Activated CD4-positive, alpha-beta memory T cell treated with anti-CD3 and anti-CD28 coated beads for 36 hours (primary cell): ENCODE results near the gene LYZL6. TPM values are rescaled to one million over a fixed set of nuclear protein-coding genes. Genes with fewer than 3 reads are reported as not detected.
"Not testable (repeated sequence)": the region's sequence is repeated elsewhere in the genome, so short reads cannot be mapped to it uniquely, and the experiment has no call there.

Source experiments
- CTCF ChIA-PET: fragments of 350-600 bp; sonication (Branson Sonifier 250); formaldehyde crosslinking; loops from one replicate; lab custom pipeline; 2021; ENCODE audit warnings: antibody characterized with exemption, inconsistent platforms; lab: Charles Lee
- POLR2A ChIA-PET: fragments of 350-600 bp; sonication (Branson Sonifier 250); formaldehyde crosslinking; loops from one replicate; lab custom pipeline; 2021; ENCODE audit warnings: antibody characterized with exemption; lab: Charles Lee
- DNase-seq: peaks from one replicate; pipeline ENCODE4 v3.0.0-alpha.2; 2020
- H3K27ac Mint-ChIP-seq: one replicate; pipeline ENCODE4 v1.8.0; 2021; ENCODE audit warnings: mixed read lengths
- H3K27me3 Mint-ChIP-seq: one replicate; pipeline ENCODE4 v1.8.0; 2021; ENCODE audit warnings: mixed read lengths
- H3K36me3 Mint-ChIP-seq: one replicate; pipeline ENCODE4 v1.8.0; 2021; ENCODE audit warnings: mixed read lengths
- H3K4me1 Mint-ChIP-seq: one replicate; pipeline ENCODE4 v1.8.0; 2021; ENCODE audit warnings: low read depth, mixed read lengths
- H3K4me3 Mint-ChIP-seq: one replicate; pipeline ENCODE4 v1.8.0; 2021; ENCODE audit warnings: mild to moderate bottlenecking, mixed read lengths
- H3K9me3 Mint-ChIP-seq: one replicate; pipeline ENCODE4 v1.8.0; 2021; ENCODE audit warnings: mixed read lengths
- intact Hi-C: fragments of 100-400 bp; cut with micrococcal nuclease; formaldehyde crosslinking; loops from one replicate; pipeline ENCODE4 v1.15.1; 2023
- total RNA-seq, 2 experiments: library from RNA; stranded (reverse); gene quantifications; one replicate each; pipeline ENCODE4 v1.2.3, GENCODE V29; 2021

Gene LYZL6
- total RNA-seq, 2 experiments from 2014 or later: not detected

DNA sequence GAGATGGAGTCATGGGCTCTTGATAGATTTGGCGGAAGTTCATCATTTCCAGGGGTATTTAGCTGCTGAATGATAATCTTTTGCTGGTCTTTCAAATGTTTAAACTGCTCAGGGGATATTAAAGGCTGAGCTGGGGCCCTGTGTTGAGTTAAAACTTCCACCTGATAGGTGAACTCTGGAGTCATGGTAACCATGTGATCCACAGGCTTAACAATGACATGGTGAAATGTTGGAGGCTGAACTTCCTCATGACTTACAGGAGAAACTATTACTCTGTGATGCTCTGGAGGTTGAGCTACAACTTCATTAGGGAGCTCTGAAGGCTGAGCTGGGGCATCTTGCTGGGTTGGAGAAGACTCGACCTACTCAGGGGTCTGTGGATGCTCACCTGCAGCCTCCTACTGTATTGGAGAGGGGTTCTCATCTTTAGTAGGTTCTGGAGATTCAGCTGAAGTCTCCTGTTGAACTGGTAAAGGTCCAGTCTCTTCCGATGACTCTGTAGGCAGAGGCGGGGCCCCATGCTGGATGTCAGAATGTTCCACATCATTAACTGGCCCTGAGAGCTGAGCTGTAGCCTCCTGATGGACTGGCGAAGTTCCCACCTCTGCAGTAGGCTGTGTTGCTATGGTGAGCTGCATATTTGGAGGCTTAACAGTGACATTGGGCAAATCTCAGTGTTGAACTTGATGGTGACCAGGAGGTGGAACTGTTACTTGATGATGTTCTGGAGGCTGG is 37.2 kb downstream of the LYZL6 start:
- Mint-ChIP-seq H3K27ac (no peak overlapping the region), H3K27me3 (no peaks in the 10 kb centered on the region), H3K4me3 (no peak overlapping the region), H3K9me3 (no peaks in the 10 kb centered on the region), H3K4me1 (peaks cover 6% of the 10 kb centered on the region), H3K36me3 (no peaks in the 10 kb centered on the region)
- intact Hi-C loops: no loop called here
- CTCF ChIA-PET: interaction anchor here (0.9 to 1.0 kb wide), 2 partner anchors 34 to 57 kb away, joined by 3 to 4 read pairs; no protein-coding TSS in a partner anchor
- POLR2A ChIA-PET: interaction anchor here (0.6 kb wide), 1 partner anchor 278 kb away, joined by 3 read pairs; no protein-coding TSS in a partner anchor
- DNase-seq: no peak

DNA sequence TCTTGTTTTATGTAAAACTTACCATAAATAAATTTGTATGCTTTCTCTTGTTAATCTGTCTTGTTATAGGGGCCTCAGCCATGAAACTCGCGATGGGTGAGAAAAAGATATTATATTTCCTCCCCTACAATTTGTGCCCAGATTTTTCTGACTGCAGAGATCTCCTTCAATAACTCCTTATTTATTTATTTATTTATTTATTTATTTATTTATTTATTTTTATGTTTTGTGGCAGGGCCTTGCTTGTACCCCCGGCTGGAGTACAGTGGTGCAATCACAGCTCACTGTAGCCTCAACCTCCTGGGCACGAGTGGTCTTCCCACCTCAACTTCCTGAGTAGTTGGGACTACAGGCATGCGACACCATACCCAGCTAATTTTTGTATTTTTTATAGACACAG is 40.1 kb downstream of the LYZL6 start:
- POLR2A ChIA-PET: no interaction called here

GRCh38 chr17:35901631-35902175 is 41.8 kb downstream of the LYZL6 start:
- intact Hi-C loops: no loop called here
- no peaks in the 10 kb centered on the region for H3K36me3 Mint-ChIP-seq
- no peaks in the 10 kb centered on the region for H3K9me3 Mint-ChIP-seq
- no peaks in the 10 kb centered on the region for H3K27me3 Mint-ChIP-seq
- no peak overlapping the region for H3K27ac Mint-ChIP-seq
- no peak overlapping the region for H3K4me3 Mint-ChIP-seq
- no peak for DNase-seq
- ChIA-PET POLR2A (interaction anchor here (1.4 kb wide), 1 partner anchor 9 kb away, joined by 3 read pairs; no protein-coding TSS in a partner anchor), CTCF (interaction anchor here (0.6 to 1.7 kb wide), 2 partner anchors 111 to 137 kb away, joined by 3 read pairs; no protein-coding TSS in a partner anchor)
- peaks cover 27% of the 10 kb centered on the region for H3K4me1 Mint-ChIP-seq

More for the DNA sequence above, 40.1 kb downstream of the LYZL6 start:
- Mint-ChIP-seq H3K4me3 (no peak overlapping the region), H3K27ac (no peak overlapping the region), H3K9me3 (no peaks in the 10 kb centered on the region), H3K27me3 (no peaks in the 10 kb centered on the region), H3K36me3 (no peaks in the 10 kb centered on the region), H3K4me1 (peaks cover 20% of the 10 kb centered on the region)
- CTCF ChIA-PET: no interaction called here
- intact Hi-C loops: no loop called here
- no peak for DNase-seq

DNA sequence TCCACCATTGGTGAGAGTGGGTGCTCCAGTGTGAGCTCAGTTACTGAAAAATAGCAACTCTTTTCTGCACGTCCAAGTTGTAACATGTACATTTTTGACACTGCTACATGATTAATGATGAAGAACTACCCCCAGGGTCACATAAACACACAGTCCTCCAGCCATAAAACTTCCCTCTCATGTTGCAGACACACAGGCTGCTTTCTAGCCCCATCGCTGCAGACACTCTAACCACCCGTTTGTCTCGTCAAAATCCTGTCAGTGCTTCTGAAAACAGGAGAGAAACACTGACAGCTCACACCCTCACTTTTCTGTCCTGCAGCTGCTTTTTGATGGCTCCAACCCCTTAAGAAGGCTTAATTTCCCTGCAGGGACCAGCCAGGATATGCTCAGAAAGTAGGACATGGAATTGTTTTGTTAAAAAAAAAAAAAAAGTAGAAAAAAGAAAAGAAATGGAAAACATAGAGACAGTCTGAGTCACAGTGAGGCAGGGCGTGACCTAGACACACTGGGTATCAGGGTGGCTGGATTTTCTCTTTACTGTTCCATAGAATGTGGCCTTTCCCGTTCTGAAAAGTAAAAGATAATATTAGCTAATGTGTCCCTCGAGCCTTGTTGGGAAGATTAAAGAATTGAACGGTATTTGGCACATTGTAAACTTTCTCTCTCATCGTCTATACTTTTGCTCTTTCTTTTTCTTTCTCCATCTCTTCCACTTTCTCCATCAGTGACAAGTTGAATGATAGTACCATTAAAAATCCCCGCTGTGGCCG is 42.6 kb downstream of the LYZL6 start:
- intact Hi-C loops: no loop called here
- no peaks in the 10 kb centered on the region for H3K9me3 Mint-ChIP-seq
- ChIA-PET CTCF (interaction anchor here (0.7 to 2.2 kb wide), 6 partner anchors 21 to 577 kb away, joined by 3 to 5 read pairs (median 4); partner anchors contain the start of gene CCL5), POLR2A (interaction anchor here (1.4 kb wide), 1 partner anchor 10 kb away, joined by 3 read pairs; no protein-coding TSS in a partner anchor)
- peak overlapping the region; percentile 26 for H3K27ac Mint-ChIP-seq
- H3K36me3 Mint-ChIP-seq: no peaks in the 10 kb centered on the region
- DNase-seq: no peak
- H3K4me3 Mint-ChIP-seq: peak overlapping the region; percentile 20
- peaks cover 31% of the 10 kb centered on the region for H3K4me1 Mint-ChIP-seq
- no peaks in the 10 kb centered on the region for H3K27me3 Mint-ChIP-seq

- Mint-ChIP-seq H3K36me3 (no peaks in the 10 kb centered on the region), H3K27me3 (no peaks in the 10 kb centered on the region), H3K4me3 (peak overlapping the region; percentile 30), H3K27ac (peak overlapping the region; percentile 58), H3K4me1 (peaks cover 36% of the 10 kb centered on the region), H3K9me3 (no peaks in the 10 kb centered on the region)
- DNase-seq: no peak
- ChIA-PET CTCF (interaction anchor here (0.7 to 2.2 kb wide), 6 partner anchors 20 to 578 kb away, joined by 3 to 5 read pairs (median 4); partner anchors contain the start of gene CCL5), POLR2A (no interaction called here)
- intact Hi-C loops: no loop called here
Measured at GRCh38 chr17:35900280-35900679, 43.2 kb downstream of the LYZL6 start.

DNA sequence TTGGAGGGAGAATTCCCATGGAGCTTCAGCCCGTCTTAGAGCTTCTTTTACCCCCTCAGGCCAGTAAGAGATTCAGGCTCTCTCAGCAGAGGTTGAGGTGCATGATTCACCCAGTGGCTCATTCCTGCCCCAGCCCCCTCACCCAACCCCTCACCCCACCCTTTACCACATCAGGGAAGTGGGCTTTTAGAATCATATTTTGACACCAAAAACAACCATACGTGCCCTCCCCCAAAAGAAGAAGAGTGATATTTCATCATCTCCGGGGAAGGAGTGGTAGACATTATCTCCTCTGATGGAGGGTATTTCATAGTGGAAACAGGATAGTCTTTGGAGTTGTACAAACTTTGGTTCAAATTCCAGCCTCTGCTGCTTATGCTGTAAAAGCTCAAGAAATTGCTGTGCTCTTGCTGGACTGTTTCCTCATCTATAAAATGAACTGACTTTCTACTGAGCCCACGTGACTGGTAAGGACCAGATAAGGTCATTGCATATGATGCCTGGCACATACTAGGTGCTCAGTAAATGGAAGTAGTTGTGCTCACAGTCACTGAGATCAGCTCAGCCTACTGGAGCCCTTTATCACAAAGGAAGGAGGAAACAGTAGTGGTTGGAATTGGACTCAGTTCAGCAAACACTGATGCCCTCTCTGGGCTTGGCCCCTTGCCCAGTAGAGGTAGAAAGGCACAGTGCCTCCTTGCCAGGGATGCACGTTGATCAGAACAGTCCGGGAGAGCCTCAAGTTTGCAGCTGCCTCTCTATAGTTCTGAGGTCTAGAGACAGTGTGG is 45.0 kb downstream of the LYZL6 start:
- intact Hi-C loops: loop anchor here (2.0 to 5.0 kb wide), 2 partner anchors 32 to 174 kb away; partner anchors contain the start of gene RDM1
- Mint-ChIP-seq H3K4me3 (peak overlapping the region; percentile 46), H3K36me3 (no peaks in the 10 kb centered on the region), H3K9me3 (no peaks in the 10 kb centered on the region), H3K4me1 (peaks cover 39% of the 10 kb centered on the region), H3K27ac (peak overlapping the region; percentile 78), H3K27me3 (no peaks in the 10 kb centered on the region)
- ChIA-PET POLR2A (interaction anchor here (0.5 to 1.5 kb wide), 3 partner anchors 9 to 218 kb away, joined by 3 to 7 read pairs (median 4); partner anchors contain the start of gene CCL5), CTCF (interaction anchor here (0.6 to 2.2 kb wide), 5 partner anchors 10 to 174 kb away, joined by 3 to 5 read pairs (median 3); no protein-coding TSS in a partner anchor)
- DNase-seq: peak; percentile 77

- peaks cover 44% of the 10 kb centered on the region for H3K4me1 Mint-ChIP-seq
- H3K27me3 Mint-ChIP-seq, H3K4me3 Mint-ChIP-seq, DNase-seq, H3K9me3 Mint-ChIP-seq, H3K36me3 Mint-ChIP-seq: not testable (repeated sequence)
- ChIA-PET POLR2A (interaction anchor here (0.9 to 1.5 kb wide), 2 partner anchors 8 to 18 kb away, joined by 4 to 7 read pairs; partner anchors contain the start of gene CCL5), CTCF (interaction anchor here (0.6 to 2.7 kb wide), 4 partner anchors 10 to 175 kb away, joined by 3 to 17 read pairs (median 3); partner anchors contain the start of gene CCL5)
- intact Hi-C loops: loop anchor here (2.0 to 5.0 kb wide), 2 partner anchors 33 to 175 kb away; partner anchors contain the start of gene RDM1
- peak overlapping the region; percentile 78 for H3K27ac Mint-ChIP-seq
Measured at GRCh38 chr17:35897772-35898171, 45.7 kb downstream of the LYZL6 start.

DNA sequence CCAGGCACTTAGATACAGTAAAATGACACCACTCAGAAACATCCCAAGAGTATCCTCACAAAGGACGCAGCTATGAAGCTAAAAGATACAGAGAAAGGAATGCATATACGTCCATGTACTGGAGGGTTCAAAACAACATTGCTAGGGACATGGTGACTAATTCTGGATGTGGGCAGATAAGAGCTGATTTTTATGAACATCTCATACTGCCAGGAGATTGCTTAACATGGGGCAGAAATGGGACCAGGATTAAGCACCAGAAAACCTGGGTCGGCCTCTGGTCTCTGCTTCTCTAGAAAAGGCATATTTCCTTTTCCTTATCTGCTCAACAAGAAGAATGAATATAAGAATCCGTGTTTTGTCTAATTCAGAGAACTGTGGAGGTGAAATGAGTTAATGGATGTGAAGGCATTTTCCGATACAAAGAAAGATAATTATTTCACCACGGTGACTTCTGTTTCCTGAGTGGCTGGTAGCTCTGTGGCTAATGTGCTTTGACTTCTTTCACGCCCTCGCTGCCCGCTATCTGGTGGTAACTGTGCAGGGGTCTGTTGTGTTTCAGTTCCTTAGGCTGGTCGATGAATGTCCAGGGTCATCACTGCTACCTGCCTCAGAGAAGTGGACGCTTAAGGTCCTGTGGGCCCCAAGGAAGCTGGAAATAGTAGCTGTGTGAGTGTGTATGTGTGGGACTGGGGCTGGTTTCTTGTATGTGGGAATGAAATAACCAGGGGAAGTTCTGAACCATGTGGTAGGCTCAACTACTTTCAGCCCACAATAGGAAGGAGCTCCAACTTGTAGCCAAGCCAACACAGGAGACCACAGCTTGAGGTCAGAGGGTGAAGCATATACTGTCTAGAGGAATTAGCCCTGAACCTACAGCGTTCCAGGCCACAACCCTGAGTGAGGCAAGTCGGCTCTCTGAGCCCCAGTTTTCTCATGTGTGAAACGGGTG is 47.6 kb downstream of the LYZL6 start:
- Mint-ChIP-seq H3K4me3 (peak overlapping the region; percentile 38), H3K4me1 (peaks cover 58% of the 10 kb centered on the region), H3K27ac (peak overlapping the region; percentile 92), H3K36me3 (no peaks in the 10 kb centered on the region), H3K9me3 (no peaks in the 10 kb centered on the region), H3K27me3 (no peaks in the 10 kb centered on the region)
- intact Hi-C loops: loop anchor here (1.0 to 5.0 kb wide), 2 partner anchors 16 to 176 kb away; partner anchors contain the start of gene CCL5
- ChIA-PET CTCF (interaction anchor here (0.7 to 2.7 kb wide), 7 partner anchors 16 to 253 kb away, joined by 3 to 17 read pairs (median 3); partner anchors contain the start of gene CCL5), POLR2A (interaction anchor here (1.0 to 2.1 kb wide), 7 partner anchors 12 to 196 kb away, joined by 3 to 23 read pairs (median 4); partner anchors contain the start of genes CCL3, CCL5 and TAF15)
- DNase-seq: peak; percentile 65

- Mint-ChIP-seq H3K27me3 (no peaks in the 10 kb centered on the region), H3K9me3 (no peaks in the 10 kb centered on the region), H3K27ac (no peak overlapping the region), H3K36me3 (no peaks in the 10 kb centered on the region), H3K4me3 (no peak overlapping the region), H3K4me1 (peaks cover 62% of the 10 kb centered on the region)
- POLR2A ChIA-PET: no interaction called here
- intact Hi-C loops: no loop called here
- CTCF ChIA-PET: no interaction called here
- DNase-seq: no peak
Measured at GRCh38 chr17:35894206-35894605, 49.3 kb downstream of the LYZL6 start.

DNA sequence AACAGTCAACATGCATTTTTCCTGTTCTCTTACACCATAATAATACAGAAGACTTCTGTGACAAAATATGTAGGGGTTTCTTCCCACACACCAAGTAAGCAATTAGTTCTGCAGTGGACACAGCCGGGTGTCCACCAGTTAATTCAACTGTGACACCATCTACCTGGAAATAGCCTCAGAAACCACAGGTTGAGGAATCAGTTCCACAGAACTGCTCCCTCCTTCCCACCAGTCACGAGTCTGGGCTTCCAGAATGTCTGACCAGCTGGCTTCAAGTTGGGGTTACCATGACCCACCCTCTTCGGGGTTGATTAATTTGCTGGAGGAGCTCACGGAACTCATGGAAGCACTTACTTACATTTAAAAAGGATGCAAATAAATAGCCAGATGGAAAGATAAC is 49.8 kb downstream of the LYZL6 start:
- H3K27ac Mint-ChIP-seq: no peak overlapping the region
- POLR2A ChIA-PET: no interaction called here
- no peak overlapping the region for H3K4me3 Mint-ChIP-seq
- H3K36me3 Mint-ChIP-seq: no peaks in the 10 kb centered on the region
- no peaks in the 10 kb centered on the region for H3K9me3 Mint-ChIP-seq
- H3K4me1 Mint-ChIP-seq: peaks cover 64% of the 10 kb centered on the region
- no peaks in the 10 kb centered on the region for H3K27me3 Mint-ChIP-seq
- no peak for DNase-seq
- intact Hi-C loops: no loop called here
- CTCF ChIA-PET: interaction anchor here (2.2 kb wide), 1 partner anchor 255 kb away, joined by 5 read pairs; no protein-coding TSS in a partner anchor
